Cerebellar nuclear complex (tissue), 1 donor: ENCODE measurements around the gene TMEM218.

Experiments used
- DNase-seq, 2 experiments: peaks; one replicate each; lab custom pipeline; 2025; lab: John Stamatoyannopoulos, UW

The TMEM218 gene

DNA sequence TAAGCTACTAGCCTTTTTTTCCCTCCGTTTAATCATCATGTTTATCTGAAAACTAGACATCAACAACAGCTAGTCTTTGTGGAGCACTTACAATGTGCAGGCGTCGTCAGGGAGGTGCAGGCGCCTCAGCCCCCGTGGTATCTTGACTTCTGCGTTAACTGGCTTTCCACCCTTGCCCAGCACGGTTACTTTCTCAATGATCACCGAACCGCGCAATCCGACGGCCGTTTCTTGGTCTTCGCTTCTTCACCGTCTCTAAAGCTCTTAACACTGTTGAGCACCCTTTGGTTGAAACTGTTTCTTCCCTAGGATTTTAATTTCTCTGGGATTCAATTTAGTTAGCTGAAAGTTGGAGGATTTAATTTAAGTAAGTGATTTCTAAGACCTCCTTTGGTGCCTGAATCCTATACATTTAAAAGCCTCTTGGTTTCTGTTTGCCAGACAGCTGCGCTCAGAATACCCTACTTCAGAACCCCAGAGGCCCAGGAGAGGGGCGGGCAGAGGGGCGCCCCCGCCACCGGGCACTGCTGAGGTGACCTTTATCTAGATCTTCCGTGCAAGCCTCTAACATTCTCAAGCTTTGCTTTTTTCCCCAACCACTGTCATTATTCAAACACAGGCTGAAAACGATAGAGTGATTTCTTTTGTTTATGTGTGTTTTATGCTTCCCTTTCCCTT, 18.0 kb upstream of the TMEM218 start:
- no peak for DNase-seq

DNA sequence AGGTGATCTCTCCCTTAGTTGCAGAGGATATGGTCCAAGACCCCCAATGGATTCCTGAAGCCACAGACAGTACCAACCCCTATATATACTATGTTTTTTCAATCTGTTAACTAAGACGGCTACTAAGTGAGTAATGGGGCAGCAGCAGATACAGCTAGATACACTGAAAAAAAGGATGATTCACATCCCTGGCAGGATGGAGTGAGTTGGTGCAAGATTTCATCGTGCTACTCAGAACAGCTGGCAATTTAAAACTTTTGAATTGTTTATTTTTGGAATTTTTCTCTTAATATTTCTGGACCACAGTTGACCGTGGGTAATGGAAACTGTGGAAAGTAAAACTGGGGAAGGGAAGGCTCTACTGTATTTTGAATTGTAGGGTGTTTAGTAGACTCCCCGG, 17.0 kb upstream of the TMEM218 start:
- no peak for DNase-seq

DNA sequence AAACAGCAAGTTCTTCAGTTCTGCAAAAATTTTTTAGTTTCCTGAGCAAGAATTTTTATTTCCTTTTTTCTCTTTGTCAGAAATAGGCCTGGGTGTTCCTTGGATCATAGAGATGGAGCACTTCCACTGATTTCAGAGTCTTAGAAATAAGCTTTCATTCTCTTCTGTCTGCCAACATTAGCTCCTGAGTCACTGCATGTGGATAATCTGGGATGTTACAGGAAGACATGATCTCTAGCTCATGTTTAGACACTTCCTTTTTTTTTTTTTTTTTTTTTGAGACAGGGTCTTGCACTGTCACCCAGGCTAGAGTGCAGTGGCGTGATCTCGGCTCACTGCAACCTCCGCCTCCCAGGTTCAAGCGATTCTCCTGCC, 13.2 kb upstream of the TMEM218 start:
- DNase-seq = no peak

DNA sequence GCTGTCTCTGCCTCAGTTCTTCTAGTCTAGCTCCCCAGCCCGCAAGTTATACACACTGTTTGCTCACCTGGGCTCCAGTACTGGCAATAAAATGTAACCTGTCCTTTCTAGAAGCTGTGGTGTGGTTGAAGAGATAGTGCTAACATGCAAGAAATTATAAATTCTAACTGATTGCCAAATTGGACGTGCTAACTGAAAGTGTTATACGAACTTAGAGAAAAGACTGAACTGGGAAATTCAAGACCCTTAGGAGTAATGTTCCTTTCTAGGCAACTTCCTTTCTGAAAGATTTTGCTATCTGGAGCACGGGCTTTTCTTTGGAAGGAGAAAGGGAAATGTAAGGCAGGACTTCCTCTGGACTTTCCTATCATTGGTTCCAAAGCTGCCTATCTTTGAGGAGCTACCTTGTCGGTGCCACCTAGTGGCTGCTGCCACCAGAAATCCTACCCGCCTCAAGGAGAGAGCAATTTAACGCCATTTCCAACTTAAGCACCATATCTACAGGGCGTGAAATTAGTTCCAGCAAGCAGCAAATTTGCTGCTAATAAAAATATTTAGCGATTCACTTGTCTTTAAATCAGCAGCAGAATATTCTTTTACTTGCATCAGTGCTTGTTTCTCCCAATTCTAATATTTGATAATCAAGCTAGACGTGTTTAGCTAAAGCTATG, 12.7 kb upstream of the TMEM218 start:
- DNase-seq = no peak

DNA sequence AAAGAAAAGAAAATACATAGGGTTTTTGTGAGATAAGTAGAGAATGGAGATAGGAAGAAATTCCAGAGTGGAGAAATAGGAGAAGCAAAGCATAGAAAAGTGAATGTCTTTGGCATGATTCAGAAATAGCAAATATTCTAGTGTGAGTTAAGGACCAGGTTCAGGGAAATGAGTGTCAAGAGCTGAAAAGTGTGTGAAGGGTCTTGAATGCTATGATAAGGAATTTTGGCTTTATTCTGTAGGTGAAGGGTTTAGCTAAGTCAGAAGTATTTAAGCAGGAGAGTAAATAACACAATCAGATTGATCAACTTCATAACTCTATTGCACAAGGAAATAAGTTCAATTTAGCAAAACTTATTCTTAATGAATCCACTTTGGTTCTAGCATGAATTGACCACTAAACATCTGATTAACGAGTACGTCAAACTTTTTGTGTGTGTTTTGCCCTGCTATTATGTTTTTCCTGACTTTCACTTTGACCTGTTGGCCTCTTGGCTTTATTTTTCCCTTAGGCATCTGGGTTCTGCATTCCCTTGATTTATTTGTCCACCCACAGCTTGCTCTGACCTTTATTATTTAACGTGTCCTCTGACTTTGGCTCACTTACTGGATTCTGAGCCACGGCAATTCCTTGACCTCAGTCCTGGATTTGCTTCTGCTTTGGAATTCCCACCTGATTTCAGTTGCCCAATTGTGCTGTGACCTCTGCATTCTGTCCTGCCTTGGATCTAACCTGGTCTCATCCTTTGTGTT, 11.9 kb upstream of the TMEM218 start:
- DNase-seq = no peak

DNA sequence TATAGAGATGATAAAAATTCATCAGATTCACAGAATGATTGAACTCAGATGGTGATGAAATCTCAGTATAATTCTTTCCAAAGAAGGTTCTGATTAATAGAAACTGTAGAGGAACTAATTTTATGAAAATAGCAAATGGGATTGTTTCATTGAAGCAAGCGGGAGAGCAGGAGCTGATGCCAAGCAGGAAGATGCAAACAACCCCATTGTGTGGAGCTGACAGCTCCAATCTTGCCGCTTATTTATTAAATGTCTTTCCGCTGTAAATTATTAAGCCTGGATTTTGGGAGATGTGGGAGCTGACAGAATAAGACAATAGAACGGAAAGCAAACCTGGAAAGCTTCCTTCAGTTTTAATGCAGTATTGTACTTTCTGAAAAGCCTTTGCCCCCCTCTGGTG, 6.0 kb upstream of the TMEM218 start:
- DNase-seq = no peak

DNA sequence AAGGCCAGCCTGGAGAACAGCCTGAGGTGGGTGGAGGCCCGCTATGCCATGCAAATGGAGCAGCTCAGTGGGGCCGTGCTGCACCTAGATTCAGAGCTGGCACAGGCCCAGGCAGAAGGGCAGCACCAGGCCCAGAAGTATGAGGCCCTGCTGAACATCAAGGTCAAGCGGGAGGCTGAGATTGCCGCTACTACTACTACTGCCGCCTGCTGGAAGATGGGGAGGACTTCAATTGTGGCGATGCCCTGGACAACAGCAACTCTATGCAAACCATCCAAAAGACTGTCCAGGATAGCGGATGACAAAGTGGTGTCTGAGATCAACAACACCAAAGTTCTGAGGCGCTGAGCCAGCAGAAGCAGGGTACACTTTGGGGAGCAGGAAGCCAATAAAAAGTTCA, 3.1 kb upstream of the TMEM218 start:
- DNase-seq = no peak

DNA sequence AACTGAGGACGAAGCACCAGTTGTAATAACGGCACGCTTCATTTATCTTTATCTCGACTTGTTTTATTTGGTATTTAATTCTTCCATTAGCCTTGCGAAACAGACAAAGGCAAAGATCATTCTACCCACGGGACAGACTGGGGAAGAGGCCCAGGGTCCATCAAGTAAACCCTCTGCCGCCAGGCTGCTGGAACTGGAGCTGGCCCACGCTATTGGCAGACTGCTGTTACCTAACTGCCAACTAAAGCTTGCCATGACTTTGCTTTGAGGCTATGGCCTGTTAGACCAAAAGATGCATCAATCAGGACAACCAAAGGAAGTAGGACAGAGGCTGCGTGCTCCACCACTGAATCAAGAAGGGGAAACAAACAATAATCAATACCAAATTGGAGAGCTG, 780 bp upstream of the TMEM218 start:
- DNase-seq = no peak

DNA sequence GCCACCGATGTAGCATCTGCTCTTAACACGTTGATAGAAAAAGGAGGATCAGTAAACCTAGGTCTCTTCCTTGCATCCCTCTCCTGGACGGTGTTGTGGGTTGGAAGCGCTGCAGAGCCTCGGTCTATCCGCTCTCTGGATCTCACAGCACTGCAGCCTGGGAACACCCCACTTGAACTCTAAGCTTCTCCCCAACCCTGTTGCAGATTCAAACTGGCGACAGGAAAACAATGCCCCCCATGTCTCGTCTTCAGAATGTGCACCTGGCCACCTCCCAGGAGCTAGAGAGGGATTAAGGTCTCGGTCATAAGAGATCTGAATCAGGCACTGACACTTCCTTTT, 454 bp downstream of the TMEM218 start:
- no peak for DNase-seq

DNA sequence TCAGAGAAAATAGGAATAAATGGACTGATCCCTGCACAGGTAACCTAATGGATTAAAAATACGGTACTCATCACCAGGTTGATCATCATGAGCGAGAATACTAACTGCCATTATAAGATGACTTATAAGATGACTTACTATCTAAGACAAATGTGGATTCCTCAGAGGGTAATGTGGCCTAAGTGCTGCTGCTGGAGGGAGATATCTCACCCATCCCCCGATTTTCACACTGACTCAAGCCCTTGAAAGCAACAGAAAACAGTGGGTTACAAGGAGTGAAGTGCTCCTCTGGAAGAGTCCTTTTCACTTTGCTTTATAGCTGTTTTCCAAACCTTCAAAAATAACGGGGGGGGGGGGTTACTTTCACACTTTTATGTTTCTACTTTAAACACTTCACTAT, 920 bp downstream of the TMEM218 start:
- no peak for DNase-seq

DNA sequence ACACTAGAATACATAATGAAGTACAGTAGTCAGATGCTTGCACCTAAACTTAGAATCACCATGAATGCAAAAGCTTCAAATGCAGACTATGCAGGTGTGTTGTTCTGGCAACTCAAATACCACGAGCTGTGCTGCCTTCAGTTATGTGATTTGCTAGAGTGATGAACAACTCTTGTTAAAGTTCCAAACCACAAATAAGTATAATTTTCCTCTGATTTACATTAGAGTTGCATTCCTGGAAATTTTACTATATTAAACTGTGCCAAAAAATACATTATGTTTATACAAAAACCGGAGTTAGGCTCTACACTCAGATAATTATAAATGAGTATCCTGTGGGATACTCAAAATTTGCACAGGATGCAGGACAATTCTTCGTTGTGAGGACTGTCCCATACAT, 3.0 kb downstream of the TMEM218 start:
- no peak for DNase-seq

DNA sequence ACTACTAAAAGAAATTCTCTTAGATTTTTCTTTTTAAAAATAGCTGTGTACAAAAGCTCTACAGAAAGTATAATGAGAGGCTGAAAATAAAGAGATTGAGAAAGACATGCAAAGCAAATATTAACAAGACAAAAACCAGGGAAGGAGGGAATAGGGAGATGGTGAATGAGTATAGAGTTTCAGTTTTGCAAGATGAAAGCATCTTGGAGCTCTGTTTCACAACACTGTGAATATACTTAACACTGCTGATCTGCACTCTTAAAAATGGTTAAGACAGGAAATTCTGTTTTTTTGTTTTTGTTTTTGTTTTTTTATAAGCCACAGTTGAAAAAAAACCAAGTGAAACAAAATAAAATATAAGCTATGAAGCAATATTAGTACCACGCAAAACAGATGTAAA, 5.5 kb downstream of the TMEM218 start:
- no peak for DNase-seq

DNA sequence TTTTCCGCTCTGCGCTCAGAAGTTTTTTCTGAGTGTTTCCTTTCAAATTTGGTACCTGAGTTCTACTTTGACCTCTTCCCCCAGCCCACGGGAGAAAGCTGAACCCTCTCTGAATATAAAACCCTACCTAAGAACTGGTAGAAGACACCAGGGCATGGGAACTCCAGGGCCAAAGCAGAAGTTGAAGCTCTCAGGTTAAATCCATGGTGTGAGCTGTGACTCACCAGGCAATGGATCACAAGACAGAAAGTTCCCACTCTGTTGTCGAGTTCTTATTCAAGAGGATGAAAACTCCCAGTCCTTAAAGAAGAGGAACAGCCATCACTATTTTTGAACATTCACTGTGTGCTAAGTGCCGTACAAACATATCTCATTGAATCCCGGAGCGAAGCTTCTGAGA, 8.9 kb downstream of the TMEM218 start:
- DNase-seq = no peak

DNA sequence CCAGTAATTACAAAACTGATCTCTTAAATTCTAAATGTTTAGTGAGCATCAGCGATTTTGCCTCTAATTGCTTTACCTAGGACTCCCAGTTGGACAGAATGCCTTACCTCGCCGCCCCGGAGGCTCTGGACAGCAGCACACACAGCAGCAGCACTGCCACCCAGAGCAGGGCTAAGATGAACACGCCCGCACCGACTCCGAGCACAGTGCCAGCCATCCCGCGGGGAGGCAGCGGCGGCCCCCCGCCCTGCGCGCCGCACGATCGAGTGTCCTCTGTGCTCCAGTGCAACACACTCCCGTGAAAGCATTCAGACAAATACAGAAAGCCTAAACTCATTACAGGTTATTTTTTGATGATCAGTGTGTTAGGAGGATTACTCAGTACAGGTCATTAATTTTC, 9.4 kb downstream of the TMEM218 start:
- no peak for DNase-seq

DNA sequence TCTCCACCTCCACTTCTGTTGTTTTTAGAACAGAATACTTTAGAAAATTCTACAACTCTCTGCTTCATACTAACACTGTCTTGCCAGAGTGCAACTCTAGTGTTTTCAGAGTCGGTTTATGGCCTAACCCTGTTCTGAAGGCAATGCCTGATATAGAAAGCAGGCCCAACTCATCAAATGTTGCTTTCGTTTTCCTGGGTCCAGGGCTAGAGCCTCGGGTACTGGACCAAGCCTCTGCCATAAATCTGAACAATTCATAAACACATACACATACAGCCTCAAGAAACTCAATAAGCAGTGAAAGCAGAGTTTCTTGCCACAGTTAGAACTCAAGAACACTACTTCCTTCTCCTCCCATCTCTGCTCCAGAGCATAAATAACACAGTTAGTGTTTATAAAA, 9.8 kb downstream of the TMEM218 start:
- DNase-seq = no peak

DNA sequence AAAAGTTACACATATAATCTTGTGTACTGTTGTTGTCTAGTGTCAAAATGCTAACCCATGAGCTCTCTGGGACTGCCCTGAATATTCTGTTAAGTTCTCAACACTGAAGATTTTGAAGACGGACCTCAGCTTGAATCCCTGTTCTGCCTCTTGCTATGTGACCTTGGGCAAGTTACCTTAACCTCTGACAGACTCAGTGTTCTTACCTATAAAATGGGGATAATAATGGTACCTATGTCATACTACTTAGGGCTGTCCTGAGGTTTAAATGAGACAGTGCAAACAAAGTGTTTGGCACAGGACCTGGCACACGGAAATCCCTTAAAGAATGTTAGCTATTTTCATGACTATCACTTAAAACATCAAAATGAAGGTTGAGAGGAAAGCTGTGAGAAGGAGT, 11.3 kb downstream of the TMEM218 start:
- no peak for DNase-seq

DNA sequence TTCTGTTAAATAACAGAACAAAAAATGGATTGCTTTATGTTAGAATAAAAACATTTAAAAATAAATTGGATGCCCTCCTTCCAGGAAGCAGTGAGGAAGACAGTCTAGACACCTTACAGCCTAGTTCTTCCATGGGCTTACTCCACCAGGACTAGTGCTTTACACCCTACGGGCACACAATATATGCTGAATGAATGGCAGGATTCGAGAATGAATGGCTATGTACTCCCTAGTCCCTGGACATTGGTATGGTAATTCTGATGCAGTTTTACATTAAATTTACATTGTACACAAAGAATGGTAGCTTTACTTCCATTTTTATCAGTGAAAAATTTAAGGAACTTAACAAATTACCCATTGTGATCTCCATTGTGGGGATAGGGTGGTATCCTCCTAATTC, 16.7 kb downstream of the TMEM218 start:
- no peak for DNase-seq

DNA sequence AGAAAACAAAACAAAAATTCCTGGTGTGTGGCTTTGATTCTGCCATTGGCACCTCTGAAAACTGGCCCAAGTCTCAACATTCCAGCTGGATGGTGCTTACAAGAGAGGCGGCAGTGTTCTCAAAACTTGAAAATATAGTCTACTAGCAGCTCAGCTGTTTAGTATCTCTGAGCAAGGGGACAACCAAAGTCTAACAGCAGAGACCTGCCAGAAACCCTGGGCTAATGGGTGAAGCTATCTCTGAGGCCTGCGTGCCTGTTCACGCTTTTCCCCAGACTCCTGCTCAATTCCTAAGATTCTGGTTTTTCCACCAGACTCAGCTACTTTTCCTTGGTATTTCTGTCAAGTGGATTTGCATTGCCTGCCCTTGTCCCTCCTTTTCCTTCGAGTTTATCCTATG, 17.9 kb downstream of the TMEM218 start:
- no peak for DNase-seq

DNA sequence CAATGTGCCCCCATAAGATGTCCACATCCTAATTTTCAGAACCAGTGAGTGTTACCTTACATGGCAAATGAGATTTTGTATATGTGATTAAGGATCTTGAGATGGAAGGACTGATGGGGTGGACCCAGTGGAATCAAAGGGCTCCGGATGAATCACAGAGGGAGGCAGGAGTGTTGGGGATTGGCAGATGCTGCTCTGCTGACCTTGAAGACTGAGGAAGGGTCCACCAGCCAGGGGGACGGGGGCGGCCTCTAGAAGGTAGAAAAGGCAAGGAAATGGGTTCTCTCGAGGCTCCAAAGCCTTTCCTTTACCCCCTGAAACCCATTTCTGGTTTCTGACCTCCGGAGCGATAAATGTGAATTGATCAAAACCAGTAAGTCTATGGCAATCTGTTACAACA, 18.8 kb downstream of the TMEM218 start:
- no peak for DNase-seq

DNA sequence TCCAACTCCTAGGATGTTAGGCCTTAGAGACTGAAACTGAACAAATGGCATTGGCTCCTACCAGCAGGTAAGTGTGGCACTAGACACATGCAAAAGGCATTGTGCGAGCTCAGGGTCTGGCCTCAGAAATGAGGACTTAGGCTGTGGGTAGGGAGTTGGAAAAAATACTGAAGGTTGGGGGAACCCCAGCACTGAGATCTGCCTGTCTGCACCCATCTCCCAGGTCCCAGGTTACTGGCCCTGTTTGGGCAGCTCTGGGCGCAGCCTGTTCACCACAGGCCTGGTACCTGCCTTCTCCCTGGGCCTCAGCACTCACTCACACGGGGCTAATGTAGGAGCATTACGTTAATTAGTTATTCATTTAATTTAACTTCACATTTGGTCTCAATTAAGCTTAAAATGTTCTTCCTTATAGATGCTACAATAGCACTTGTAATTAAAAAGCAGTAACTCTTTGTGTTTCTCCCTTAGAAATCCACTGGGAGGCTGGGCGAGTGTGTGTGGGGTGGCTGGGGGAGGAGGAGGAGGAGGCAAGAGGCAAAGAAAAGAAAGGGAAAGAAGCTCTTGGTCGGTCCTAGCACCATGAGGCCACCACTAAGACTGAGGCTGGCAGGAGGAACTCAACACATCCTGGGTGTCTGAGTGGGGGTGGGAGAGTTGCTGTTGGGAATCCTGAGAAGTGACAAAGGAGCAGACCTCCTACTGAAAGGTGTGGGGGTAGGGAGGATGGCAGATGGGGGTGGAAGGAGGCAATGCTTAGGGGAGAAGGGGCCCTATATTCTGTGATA, 19.4 kb downstream of the TMEM218 start:
- DNase-seq = no peak

DNA sequence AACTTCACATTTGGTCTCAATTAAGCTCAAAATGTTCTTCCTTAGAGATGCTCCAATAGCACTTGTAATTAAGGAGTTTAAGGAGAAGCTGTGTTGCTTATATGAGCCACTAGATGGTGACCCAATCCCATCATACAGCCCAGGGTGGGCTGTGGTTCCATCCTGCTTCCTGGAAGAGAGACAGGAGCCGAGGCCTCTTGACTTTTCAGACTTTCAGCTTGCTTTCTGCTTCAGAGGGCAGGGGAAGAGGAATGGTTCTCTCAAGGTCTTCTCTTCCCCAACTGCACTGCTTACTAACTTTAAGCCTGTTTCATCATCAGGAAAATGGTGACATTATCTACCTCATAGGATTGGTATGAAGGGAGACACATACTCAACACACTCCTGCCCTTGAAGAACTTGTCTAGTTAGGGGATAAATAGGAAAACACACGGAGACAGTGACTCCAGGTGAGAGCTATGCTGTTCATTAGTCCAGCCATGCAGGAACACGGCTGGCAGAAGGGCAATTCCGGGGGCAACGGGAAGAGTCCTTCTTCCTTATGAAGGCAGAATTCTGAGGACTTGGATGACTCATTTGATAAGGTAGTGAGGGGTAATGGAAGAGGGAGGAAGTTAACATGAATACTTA, 20.1 kb downstream of the TMEM218 start:
- DNase-seq = peak in 1 of 2 experiments; percentile 30

DNA sequence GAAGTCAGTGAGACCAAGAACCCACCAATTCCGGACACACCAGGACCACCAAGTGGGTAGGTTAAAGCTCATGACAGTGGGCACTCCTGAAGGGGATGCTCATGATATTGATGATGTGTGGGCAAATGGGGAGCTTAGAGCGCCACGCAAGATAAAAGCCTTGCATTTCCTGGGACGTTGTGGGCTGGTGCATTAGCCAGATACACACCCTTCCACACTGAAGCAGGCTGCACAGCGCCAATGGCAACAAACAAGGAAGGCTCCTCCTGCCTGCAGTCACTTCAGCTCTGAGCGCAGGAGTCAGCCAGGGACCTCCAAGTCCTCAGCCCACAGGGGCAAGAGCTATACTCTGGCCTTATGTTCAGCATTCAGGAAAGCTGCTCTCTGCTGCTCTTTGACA, 20.6 kb downstream of the TMEM218 start:
- DNase-seq = no peak
